Bronchial epithelial cell (primary cell): Measurements from ENCODE around the gene SDSL. TPM values are rescaled to one million over a fixed set of nuclear protein-coding genes. Genes with fewer than 3 reads are reported as not detected.
A peak's percentile ranks its signal among the peaks of the same experiment; 100 is the strongest.

Source experiments
- DNase-seq: peaks from one replicate; pipeline ENCODE4 v3.0.0-alpha.2; 2010; ENCODE audit warnings: low read depth
- FAIRE-seq: peaks from 2 replicates; lab custom pipeline; 2011; peaks lifted over from hg19 to GRCh38; lab: Jason Lieb, UNC
- H3K27me3 ChIP-seq: 2 replicates; pipeline ENCODE4 v1.5.1; 2011; ENCODE audit warnings: low read length; ENCODE audit not compliant: control insufficient read depth, insufficient read depth
- H3K36me3 ChIP-seq: 2 replicates; pipeline ENCODE4 v1.5.1; 2011; ENCODE audit warnings: low read length; ENCODE audit not compliant: control insufficient read depth, insufficient read depth
- H3K4me3 ChIP-seq: 2 replicates; pipeline ENCODE4 v1.5.1; 2011; ENCODE audit warnings: mild to moderate bottlenecking, low read depth, low read length, control low read depth
- total RNA-seq: library from RNA; depleted of rRNA; stranded (reverse); fragments of >200 nt; gene quantifications from 2 replicates; pipeline ENCODE4 v1.2.1, GENCODE V29; 2014
- TF ChIP-seq, protein P1 (sequence below): IDR thresholded peaks from 2 replicates; pipeline ENCODE4 v1.5.1; 2011; ENCODE audit warnings: mild to moderate bottlenecking, moderate library complexity, low read length, control low read depth, inconsistent platforms; ENCODE audit not compliant: insufficient read depth, severe bottlenecking

Gene SDSL
- total RNA-seq, 1 donor from 2014 or later = 4.7 TPM

DNA sequence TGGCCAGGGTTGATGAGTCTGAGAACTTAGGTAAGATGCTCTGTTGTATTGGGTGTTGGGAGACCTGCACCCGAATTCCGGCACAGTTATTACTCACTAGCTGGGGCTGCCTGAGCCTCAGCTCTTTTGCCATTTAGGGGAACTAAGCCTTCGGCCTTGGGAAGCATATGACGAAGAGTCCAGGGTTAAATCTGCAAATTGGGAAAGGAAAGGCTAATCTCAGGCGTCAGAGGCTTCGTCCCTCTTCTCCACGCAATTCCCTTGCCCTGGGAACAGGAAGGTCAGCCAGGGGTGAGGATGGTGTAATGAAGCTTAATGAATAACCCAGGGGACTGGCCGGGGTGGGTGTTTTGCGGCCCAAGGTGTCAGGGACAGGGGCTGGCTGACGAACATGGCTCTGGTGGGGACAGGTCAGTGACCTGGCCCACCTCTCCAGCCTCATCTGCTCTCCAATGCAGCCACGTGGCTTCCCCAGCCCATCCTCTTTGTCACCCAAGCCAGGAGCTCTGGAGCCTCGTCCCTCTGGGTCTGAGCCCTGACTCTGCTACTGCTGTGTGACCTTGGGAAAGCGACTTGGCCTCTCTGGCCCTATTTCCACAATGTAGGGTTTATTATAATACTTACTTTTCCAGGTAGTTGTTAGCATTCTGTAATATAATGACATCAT lies 3.8 kb upstream of the SDSL start:
- no peak for DNase-seq
- no peak for FAIRE-seq
- TF ChIP-seq, protein P1, sequence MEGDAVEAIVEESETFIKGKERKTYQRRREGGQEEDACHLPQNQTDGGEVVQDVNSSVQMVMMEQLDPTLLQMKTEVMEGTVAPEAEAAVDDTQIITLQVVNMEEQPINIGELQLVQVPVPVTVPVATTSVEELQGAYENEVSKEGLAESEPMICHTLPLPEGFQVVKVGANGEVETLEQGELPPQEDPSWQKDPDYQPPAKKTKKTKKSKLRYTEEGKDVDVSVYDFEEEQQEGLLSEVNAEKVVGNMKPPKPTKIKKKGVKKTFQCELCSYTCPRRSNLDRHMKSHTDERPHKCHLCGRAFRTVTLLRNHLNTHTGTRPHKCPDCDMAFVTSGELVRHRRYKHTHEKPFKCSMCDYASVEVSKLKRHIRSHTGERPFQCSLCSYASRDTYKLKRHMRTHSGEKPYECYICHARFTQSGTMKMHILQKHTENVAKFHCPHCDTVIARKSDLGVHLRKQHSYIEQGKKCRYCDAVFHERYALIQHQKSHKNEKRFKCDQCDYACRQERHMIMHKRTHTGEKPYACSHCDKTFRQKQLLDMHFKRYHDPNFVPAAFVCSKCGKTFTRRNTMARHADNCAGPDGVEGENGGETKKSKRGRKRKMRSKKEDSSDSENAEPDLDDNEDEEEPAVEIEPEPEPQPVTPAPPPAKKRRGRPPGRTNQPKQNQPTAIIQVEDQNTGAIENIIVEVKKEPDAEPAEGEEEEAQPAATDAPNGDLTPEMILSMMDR = no peak
- no peaks in the 10 kb centered on the region for H3K27me3 ChIP-seq
- no peaks in the 10 kb centered on the region for H3K36me3 ChIP-seq
- H3K4me3 ChIP-seq = no peak overlapping the region

DNA sequence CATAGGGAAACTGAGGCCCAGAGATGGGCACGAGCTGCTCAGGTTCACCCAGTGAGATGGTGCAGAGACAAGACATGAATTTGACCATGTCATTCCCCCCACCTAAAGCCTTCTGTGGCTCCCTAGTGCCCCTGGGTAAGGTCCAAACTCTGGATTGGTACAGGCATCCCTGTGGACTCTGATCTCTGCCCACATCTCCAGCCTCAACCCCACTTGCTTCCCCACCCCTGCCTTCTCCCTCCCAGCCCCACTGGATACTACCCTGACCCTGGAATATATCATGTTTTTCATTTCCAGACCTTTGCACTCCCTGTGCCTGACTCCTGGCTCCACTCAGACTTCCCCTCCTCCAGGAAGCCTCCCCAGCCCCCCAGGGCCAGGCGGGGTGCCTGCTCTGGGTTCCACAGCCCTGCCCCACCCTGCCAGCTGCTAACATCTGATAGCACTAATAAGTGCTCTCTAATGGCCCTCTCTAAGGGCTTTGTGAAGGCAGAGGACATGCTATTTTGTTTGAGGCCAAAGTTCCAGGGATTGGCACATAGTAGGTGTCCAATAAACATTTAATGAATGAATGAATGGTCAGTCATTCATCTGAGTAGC lies 1.1 kb upstream of the SDSL start:
- TF ChIP-seq, protein P1 = no peak
- DNase-seq (no peak), FAIRE-seq (no peak)
- no peaks in the 10 kb centered on the region for H3K27me3 ChIP-seq
- H3K36me3 ChIP-seq = no peaks in the 10 kb centered on the region
- no peak overlapping the region for H3K4me3 ChIP-seq

DNA sequence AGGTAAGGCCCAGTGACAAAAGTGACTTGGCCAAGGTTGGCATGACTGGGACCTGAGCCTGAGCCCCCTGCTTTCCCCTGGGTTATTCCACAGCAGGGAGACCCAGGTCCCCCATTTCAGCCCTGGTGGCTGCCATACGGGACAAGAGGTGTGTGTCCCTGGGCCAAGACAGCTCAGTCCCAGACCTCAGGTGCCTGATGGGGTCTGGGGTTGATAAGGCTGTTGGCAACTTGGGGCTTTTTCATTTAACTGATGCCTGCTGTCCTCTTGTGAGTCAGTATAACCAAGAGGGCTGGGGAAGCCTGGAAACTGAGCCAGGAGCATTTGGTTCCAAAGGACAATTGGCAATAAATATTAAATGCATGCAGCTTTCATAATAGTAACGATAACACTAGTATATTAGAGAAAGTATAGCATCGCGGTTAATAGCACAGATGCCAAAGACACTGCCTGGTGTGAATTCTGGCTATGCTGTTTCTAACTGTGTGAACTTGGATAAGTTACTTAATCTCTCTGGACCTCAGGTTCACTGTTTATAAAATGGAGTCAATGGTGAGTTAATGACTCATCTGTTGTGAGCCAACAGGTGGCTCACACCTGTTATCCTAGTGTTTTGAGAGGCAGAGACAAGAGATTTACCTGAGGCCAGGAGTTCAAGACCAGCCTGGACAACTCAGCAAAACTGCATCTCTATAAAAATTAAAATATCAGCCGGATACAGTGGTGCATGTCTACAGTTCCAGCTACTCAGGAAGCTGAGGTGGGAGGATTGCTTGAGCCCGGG lies 898 bp downstream of the SDSL start:
- TF ChIP-seq, protein P1 = no peak
- FAIRE-seq (no peak), DNase-seq (peak; percentile 17)
- Histone ChIP-seq H3K27me3 (no peaks in the 10 kb centered on the region), H3K36me3 (no peaks in the 10 kb centered on the region), H3K4me3 (peak overlapping the region; percentile 56)

DNA sequence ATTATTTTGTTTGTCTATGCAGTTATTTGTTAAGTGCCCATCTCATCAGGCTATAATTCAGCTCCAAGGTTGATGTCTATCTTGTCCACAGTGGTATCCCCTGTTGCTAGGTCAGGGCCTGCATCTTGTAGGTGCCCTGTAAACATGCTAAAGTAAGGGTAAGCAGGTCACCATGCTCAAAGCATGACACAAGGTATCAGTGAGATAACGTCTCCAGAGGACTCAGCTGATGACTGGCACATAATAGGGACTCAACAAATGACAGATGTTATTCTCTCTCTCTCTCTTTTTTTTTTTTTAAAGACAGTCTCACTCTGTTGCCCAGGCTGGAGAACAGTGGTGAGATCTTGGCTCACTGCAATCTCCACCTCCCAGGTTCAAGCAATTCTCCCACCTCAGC lies 2.3 kb downstream of the SDSL start:
- no peak for DNase-seq
- H3K36me3 ChIP-seq = no peaks in the 10 kb centered on the region
- no peak for FAIRE-seq
- TF ChIP-seq, protein P1 = no peak
- no peak overlapping the region for H3K4me3 ChIP-seq
- H3K27me3 ChIP-seq = no peaks in the 10 kb centered on the region

DNA sequence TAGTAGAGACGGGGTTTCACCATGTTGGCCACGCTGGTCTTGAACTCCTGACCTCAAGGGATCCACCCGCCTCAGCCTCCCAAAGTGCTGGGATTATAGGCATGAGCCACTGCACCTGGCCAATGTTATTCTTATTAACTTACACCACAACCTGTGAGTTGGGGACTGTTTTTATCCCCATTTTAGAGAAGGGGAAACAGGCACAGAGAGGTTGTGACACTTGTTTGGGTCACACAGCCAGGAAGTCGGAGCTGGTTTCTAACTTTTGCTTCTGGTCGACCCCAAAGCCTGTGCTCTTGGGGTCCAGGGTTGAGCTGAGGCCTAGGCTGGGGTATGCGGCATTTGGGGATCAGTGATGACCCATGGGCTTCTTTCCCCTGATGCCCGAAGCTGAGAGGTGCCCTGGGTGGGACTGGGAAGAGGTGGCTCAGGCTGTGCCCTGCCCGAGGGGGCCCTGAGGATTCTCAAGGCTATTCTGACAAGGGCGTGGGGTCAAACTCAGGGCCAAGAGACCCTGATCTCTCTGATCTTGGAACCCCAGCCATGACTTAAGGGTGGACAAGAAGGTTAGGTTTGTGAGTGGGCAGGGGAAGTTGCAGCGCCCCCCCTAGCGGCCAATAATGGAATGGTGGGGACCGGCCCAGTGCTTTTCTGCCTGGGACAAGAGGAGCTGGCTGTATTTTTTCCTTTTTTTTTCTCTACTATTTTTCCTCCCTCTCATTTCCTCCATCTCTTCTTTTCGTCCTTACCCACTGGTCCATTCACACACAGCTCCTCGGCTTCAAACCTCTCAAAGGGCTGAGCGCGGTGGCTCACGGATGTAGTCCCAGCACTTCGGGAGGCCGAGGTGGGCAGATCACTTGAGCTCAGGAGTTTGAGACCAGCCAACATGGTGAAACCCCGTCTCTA lies 3.0 kb downstream of the SDSL start:
- H3K27me3 ChIP-seq = no peaks in the 10 kb centered on the region
- DNase-seq = peak; percentile 18
- TF ChIP-seq, protein P1 = peak; percentile 89
- H3K36me3 ChIP-seq = no peaks in the 10 kb centered on the region
- no peak for FAIRE-seq
- H3K4me3 ChIP-seq = no peak overlapping the region
